Stimulated activated CD8-positive, alpha-beta memory T cell treated with anti-CD3 and anti-CD28 coated beads, Interleukin-2, amount 100 ng/mL, for 1 hour (primary cell): ENCODE results near the gene STIM2.

Source experiments
- DNase-seq, 2 donors: peaks; one replicate each; pipeline ENCODE4 v3.0.0-alpha.2; 2020; ENCODE audit warnings: low read depth in 2 of 2

The STIM2 gene

GRCh38 chr4:27040356-27040755 lies 179.7 kb downstream of the STIM2 start:
- DNase-seq, result no peak

GRCh38 chr4:27042411-27042810 lies 181.8 kb downstream of the STIM2 start:
- DNase-seq, result no peak

- no peak for DNase-seq
These were observed 182.6 kb downstream of the STIM2 start for GRCh38 chr4:27043200-27043599.

- no peak for DNase-seq
These were observed 186.2 kb downstream of the STIM2 start for GRCh38 chr4:27046851-27047250.

GRCh38 chr4:27048429-27049238 lies 188.0 kb downstream of the STIM2 start:
- no peak for DNase-seq

- no peak for DNase-seq
These were observed 188.7 kb downstream of the STIM2 start for GRCh38 chr4:27049239-27049829.

GRCh38 chr4:27050731-27051130 lies 190.1 kb downstream of the STIM2 start:
- no peak for DNase-seq

- DNase-seq, result no peak
These were observed 194.7 kb downstream of the STIM2 start for GRCh38 chr4:27055221-27055760.

- no peak for DNase-seq
These were observed 195.6 kb downstream of the STIM2 start for GRCh38 chr4:27056281-27056680.

GRCh38 chr4:27057053-27057452 lies 196.4 kb downstream of the STIM2 start:
- DNase-seq, result no peak

GRCh38 chr4:27057662-27058061 lies 197.0 kb downstream of the STIM2 start:
- DNase-seq, result no peak

GRCh38 chr4:27058819-27059406 lies 198.3 kb downstream of the STIM2 start:
- DNase-seq, result no peak

GRCh38 chr4:27059446-27059845 lies 198.8 kb downstream of the STIM2 start:
- DNase-seq, result no peak

GRCh38 chr4:27062256-27062655 lies 201.6 kb downstream of the STIM2 start:
- no peak for DNase-seq

- DNase-seq, result no peak
These were observed 205.9 kb downstream of the STIM2 start for GRCh38 chr4:27066591-27066990.

- no peak for DNase-seq
These were observed 207.7 kb downstream of the STIM2 start for GRCh38 chr4:27068151-27068867.
